Measurements from ENCODE around the gene CYTH1. TPM values are rescaled to one million over a fixed set of nuclear protein-coding genes. Genes with fewer than 3 reads are reported as not detected.

The CYTH1 gene
- total and polyA plus RNA-seq, 10 of the 15 experiments (the other 5 are each of a cell fraction or from before 2014, with no cell fraction given), result 6.6 to 188 (median 145) TPM

DNA sequence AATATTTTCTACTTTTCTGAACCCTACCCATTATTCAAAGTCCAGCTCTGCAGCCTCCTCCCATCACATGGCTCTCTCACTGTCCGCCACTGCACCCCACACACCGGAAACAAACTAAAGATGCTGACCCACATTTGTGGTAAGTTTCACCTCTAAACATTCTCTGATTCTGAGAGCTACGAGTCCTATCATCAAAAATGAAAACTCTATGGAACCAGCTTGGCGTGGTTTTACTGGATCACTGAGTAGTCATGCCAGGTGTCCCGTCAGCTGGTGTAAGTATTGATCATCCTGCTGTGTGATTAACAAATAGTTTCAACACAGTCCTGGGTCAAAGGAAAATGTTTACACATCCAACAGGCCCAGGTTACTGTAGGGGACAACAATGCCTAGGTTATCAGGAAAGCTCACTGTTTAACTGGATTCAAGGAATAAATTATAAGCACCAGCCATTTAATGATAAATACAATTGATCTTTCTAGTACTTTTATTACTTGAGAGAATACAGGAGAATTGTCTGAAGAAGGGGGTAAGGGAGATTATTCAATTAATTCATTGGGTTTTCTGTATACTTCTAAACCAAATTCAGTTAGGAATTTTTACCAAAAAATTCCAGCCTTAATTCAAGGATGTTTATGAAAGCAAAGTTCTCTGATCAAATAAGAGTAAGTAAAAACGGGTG is 33.9 kb downstream of the CYTH1 start (continued):
- TF ChIP-seq EED (IDR thresholded peaks at IDR 0.05; ENCODE audit: low read depth) (peak; percentile 28; the same call in 1 of the 2 replicates), SREBF1 (IDR thresholded peaks at IDR 0.05; ENCODE audit: low read length) (no peak), BRCA1 (IDR thresholded peaks at IDR 0.05; ENCODE audit: low read depth, low read length) (no peak), E2F8 (IDR thresholded peaks at IDR 0.05; ENCODE audit: low read depth, partially characterized antibody) (no peak), POLR2AphosphoS5 (IDR thresholded peaks at IDR 0.05; ENCODE audit: low read length) (no peak), TCF7 (IDR thresholded peaks at IDR 0.05; ENCODE audit: borderline replicate concordance) (peak; percentile 26; the same call in 1 of the 2 replicates), CREM (IDR thresholded peaks at IDR 0.05; ENCODE audit: low read depth) (peak; percentile 20; the same call in 1 of the 2 replicates), ZZZ3 (IDR thresholded peaks at IDR 0.05; ENCODE audit: control insufficient read depth, insufficient read length, low read depth) (no peak), EP300 (IDR thresholded peaks at IDR 0.05; ENCODE audit: borderline replicate concordance in 1 of 2, control insufficient read depth in 1 of 2, low read depth in 2 of 2, low read length in 2 of 2) (peak; percentile 23 to 47; a peak in 1 of 4 replicates)
- TF ChIP-seq, protein P1, sequence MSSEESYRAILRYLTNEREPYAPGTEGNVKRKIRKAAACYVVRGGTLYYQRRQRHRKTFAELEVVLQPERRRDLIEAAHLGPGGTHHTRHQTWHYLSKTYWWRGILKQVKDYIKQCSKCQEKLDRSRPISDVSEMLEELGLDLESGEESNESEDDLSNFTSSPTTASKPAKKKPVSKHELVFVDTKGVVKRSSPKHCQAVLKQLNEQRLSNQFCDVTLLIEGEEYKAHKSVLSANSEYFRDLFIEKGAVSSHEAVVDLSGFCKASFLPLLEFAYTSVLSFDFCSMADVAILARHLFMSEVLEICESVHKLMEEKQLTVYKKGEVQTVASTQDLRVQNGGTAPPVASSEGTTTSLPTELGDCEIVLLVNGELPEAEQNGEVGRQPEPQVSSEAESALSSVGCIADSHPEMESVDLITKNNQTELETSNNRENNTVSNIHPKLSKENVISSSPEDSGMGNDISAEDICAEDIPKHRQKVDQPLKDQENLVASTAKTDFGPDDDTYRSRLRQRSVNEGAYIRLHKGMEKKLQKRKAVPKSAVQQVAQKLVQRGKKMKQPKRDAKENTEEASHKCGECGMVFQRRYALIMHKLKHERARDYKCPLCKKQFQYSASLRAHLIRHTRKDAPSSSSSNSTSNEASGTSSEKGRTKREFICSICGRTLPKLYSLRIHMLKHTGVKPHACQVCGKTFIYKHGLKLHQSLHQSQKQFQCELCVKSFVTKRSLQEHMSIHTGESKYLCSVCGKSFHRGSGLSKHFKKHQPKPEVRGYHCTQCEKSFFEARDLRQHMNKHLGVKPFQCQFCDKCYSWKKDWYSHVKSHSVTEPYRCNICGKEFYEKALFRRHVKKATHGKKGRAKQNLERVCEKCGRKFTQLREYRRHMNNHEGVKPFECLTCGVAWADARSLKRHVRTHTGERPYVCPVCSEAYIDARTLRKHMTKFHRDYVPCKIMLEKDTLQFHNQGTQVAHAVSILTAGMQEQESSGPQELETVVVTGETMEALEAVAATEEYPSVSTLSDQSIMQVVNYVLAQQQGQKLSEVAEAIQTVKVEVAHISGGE (CRISPR knock-in tag; IDR thresholded peaks at IDR 0.05), result no peak
- TF ChIP-seq, protein P2, sequence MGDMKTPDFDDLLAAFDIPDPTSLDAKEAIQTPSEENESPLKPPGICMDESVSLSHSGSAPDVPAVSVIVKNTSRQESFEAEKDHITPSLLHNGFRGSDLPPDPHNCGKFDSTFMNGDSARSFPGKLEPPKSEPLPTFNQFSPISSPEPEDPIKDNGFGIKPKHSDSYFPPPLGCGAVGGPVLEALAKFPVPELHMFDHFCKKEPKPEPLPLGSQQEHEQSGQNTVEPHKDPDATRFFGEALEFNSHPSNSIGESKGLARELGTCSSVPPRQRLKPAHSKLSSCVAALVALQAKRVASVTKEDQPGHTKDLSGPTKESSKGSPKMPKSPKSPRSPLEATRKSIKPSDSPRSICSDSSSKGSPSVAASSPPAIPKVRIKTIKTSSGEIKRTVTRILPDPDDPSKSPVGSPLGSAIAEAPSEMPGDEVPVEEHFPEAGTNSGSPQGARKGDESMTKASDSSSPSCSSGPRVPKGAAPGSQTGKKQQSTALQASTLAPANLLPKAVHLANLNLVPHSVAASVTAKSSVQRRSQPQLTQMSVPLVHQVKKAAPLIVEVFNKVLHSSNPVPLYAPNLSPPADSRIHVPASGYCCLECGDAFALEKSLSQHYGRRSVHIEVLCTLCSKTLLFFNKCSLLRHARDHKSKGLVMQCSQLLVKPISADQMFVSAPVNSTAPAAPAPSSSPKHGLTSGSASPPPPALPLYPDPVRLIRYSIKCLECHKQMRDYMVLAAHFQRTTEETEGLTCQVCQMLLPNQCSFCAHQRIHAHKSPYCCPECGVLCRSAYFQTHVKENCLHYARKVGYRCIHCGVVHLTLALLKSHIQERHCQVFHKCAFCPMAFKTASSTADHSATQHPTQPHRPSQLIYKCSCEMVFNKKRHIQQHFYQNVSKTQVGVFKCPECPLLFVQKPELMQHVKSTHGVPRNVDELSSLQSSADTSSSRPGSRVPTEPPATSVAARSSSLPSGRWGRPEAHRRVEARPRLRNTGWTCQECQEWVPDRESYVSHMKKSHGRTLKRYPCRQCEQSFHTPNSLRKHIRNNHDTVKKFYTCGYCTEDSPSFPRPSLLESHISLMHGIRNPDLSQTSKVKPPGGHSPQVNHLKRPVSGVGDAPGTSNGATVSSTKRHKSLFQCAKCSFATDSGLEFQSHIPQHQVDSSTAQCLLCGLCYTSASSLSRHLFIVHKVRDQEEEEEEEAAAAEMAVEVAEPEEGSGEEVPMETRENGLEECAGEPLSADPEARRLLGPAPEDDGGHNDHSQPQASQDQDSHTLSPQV (IDR thresholded peaks at IDR 0.05), result no peak
- TF ChIP-seq, protein P3, sequence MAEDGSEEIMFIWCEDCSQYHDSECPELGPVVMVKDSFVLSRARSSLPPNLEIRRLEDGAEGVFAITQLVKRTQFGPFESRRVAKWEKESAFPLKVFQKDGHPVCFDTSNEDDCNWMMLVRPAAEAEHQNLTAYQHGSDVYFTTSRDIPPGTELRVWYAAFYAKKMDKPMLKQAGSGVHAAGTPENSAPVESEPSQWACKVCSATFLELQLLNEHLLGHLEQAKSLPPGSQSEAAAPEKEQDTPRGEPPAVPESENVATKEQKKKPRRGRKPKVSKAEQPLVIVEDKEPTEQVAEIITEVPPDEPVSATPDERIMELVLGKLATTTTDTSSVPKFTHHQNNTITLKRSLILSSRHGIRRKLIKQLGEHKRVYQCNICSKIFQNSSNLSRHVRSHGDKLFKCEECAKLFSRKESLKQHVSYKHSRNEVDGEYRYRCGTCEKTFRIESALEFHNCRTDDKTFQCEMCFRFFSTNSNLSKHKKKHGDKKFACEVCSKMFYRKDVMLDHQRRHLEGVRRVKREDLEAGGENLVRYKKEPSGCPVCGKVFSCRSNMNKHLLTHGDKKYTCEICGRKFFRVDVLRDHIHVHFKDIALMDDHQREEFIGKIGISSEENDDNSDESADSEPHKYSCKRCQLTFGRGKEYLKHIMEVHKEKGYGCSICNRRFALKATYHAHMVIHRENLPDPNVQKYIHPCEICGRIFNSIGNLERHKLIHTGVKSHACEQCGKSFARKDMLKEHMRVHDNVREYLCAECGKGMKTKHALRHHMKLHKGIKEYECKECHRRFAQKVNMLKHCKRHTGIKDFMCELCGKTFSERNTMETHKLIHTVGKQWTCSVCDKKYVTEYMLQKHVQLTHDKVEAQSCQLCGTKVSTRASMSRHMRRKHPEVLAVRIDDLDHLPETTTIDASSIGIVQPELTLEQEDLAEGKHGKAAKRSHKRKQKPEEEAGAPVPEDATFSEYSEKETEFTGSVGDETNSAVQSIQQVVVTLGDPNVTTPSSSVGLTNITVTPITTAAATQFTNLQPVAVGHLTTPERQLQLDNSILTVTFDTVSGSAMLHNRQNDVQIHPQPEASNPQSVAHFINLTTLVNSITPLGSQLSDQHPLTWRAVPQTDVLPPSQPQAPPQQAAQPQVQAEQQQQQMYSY (CRISPR knock-in tag; IDR thresholded peaks at IDR 0.05), result no peak

Data from GM12878 (cell line).